ENCODE results near the gene SPATA6L. TPM values are rescaled to one million over a fixed set of nuclear protein-coding genes. Genes with fewer than 3 reads are reported as not detected.

The SPATA6L gene
- total RNA-seq, 4 donors from 2014 or later, result 0.91 to 3.0 (median 1.8) TPM

DNA sequence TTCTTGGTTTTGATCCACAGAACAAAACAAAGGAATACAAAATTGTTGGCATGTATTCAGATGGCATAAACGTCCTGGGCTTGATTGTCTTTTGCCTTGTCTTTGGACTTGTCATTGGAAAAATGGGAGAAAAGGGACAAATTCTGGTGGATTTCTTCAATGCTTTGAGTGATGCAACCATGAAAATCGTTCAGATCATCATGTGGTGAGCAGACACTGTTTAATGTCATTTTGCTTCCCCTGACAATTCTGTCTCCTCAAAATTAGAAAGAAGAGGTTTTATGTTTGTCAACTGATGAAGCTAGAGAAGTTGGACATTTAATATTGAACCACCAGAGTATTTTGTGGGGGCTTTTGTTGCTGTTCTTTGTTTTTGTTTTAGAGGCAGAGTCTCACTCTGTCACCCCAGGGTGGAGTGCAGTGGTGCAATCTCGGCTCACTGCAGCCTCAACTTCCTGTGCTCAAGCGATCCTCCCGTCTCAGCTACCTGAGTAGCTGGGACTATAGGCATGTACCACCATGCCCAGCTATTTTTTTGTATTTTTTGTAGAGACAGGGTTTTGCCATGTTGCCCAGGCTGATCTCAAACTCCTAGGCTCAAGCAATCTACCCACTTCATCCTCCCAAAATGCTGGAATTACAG lies 94.0 kb downstream of the SPATA6L start:
- Histone ChIP-seq H3K4me3 (no peak overlapping the region), H3K9me3 (no peaks in the 10 kb centered on the region), H3K27me3 (no peaks in the 10 kb centered on the region), H3K4me1 (no peaks in the 10 kb centered on the region), H3K36me3 (peaks cover 0 to 13% (median 0%) of the 10 kb centered on the region in 3 donors), H3K27ac (no peak overlapping the region)
- 52 to 59% methylated on average over 5 of the region's 5 CpGs for WGBS, 2 donors
- TF ChIP-seq, protein P1, sequence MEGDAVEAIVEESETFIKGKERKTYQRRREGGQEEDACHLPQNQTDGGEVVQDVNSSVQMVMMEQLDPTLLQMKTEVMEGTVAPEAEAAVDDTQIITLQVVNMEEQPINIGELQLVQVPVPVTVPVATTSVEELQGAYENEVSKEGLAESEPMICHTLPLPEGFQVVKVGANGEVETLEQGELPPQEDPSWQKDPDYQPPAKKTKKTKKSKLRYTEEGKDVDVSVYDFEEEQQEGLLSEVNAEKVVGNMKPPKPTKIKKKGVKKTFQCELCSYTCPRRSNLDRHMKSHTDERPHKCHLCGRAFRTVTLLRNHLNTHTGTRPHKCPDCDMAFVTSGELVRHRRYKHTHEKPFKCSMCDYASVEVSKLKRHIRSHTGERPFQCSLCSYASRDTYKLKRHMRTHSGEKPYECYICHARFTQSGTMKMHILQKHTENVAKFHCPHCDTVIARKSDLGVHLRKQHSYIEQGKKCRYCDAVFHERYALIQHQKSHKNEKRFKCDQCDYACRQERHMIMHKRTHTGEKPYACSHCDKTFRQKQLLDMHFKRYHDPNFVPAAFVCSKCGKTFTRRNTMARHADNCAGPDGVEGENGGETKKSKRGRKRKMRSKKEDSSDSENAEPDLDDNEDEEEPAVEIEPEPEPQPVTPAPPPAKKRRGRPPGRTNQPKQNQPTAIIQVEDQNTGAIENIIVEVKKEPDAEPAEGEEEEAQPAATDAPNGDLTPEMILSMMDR (IDR thresholded peaks at IDR 0.05), result no peak
- TF ChIP-seq POLR2A (IDR thresholded peaks at IDR 0.05), result no peak
- intact Hi-C loops (cut with DNase I), result no loop called here
- DNase-seq, result no peak

DNA sequence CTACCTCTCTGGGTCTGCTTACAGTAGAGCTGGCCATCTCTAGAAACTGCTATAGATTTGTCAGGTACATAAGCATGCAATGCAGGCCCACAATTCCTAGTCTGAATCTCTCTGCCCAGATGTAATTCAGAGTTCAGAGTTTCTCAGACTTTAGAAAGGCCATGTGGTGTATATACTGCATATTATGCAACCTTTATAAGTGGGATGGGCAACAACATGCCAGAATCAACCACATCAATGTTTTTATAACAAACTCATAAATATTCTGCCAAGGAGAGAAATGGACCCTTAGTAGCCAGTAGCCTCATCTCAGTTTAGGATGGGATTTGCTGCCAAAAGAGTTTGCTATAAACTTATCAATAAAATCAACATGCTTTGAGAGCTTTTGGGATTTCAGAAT lies 97.2 kb downstream of the SPATA6L start:
- H3K4me1 ChIP-seq, result no peaks in the 10 kb centered on the region
- TF ChIP-seq POLR2A (IDR thresholded peaks at IDR 0.05), result no peak
- TF ChIP-seq, protein P1 (IDR thresholded peaks at IDR 0.05), result no peak
- no peaks in the 10 kb centered on the region for H3K36me3 ChIP-seq
- no peaks in the 10 kb centered on the region for H3K27me3 ChIP-seq
- H3K27ac ChIP-seq, result no peak overlapping the region
- H3K4me3 ChIP-seq, result no peak overlapping the region
- no peaks in the 10 kb centered on the region for H3K9me3 ChIP-seq
- intact Hi-C loops (cut with DNase I), result no loop called here
- no peak for DNase-seq

DNA sequence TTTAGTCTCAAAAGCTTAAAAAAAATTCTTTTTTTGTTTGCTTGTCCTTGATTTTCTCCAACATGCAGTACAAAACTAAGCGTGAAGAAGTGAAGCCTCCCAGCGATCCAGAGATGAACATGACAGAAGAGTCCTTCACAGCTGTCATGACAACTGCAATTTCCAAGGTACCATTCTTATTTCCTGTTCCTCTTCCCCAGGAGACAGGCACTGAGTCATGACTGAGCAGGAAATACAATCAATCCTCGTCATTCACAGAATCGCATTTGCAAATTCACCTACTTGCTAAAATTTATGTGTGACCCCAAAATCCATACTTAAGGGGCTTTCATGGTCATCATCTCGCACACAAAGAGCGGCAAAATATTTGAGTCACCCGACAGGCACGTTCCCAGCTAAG lies 98.7 kb downstream of the SPATA6L start:
- Histone ChIP-seq H3K9me3 (no peaks in the 10 kb centered on the region), H3K36me3 (no peaks in the 10 kb centered on the region), H3K27me3 (no peaks in the 10 kb centered on the region), H3K4me1 (no peaks in the 10 kb centered on the region), H3K4me3 (no peak overlapping the region), H3K27ac (no peak overlapping the region)
- TF ChIP-seq, protein P1 (IDR thresholded peaks at IDR 0.05), result no peak
- TF ChIP-seq POLR2A (IDR thresholded peaks at IDR 0.05), result no peak
- no peak for DNase-seq
- 72 to 78% methylated on average over 5 to 8 of the region's 8 CpGs for WGBS, 2 donors
- intact Hi-C loops (cut with DNase I), result no loop called here

DNA sequence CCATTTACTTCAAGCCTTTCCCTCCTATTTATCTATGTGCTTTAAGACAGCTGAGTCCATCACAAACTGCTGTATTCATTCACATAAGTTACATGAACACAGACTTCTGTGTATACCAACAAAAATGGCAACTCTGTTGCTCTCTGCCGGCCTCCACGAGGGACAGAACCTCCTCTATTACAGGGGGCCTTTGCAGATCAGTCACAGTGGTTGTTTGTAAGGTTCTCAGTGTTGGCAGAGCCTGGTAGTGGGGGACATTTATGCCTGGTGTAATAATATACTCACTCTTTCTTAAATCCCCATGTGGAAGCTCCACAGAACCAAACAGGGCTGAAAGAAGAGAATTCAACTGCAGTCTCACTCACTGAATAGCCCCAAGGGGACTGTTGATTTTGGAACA lies 99.5 kb downstream of the SPATA6L start:
- no peak for TF ChIP-seq POLR2A (IDR thresholded peaks at IDR 0.05)
- TF ChIP-seq, protein P1 (IDR thresholded peaks at IDR 0.05), result no peak
- H3K9me3 ChIP-seq, result no peaks in the 10 kb centered on the region
- WGBS, 2 donors, result 90% methylated on average over 2 of the region's 2 CpGs
- no peaks in the 10 kb centered on the region for H3K4me1 ChIP-seq
- no peaks in the 10 kb centered on the region for H3K27me3 ChIP-seq
- no peak overlapping the region for H3K4me3 ChIP-seq
- DNase-seq, result no peak
- no peak overlapping the region for H3K27ac ChIP-seq
- intact Hi-C loops (cut with DNase I), result no loop called here
- H3K36me3 ChIP-seq, result no peaks in the 10 kb centered on the region

DNA sequence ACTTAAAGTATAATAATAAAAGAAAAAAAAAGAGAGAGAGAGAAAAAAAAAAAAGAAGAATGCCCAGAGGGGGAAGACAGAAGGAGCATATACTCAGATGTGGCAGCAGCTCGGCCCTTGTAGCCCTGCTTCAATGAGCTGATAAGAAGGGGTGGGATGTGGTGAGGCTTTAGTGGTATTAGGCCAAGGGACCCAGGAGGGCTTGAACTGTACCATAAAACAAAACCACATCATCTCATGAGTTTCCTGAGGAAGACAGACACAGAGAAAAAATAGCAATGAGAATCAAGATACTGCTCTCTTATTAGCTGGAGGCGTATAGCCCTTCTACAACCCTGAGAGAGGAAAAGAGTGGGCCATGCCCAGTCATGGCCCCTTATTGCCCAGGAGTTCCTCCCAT lies 103.2 kb downstream of the SPATA6L start:
- no peaks in the 10 kb centered on the region for H3K9me3 ChIP-seq
- H3K27ac ChIP-seq, result no peak overlapping the region
- no peak for DNase-seq
- 68% methylated on average over 2 of the region's 2 CpGs for WGBS, 2 donors
- H3K27me3 ChIP-seq, result no peaks in the 10 kb centered on the region
- intact Hi-C loops (cut with DNase I), result no loop called here
- no peaks in the 10 kb centered on the region for H3K4me1 ChIP-seq
- no peaks in the 10 kb centered on the region for H3K36me3 ChIP-seq
- TF ChIP-seq POLR2A (IDR thresholded peaks at IDR 0.05), result no peak
- TF ChIP-seq, protein P1 (IDR thresholded peaks at IDR 0.05), result no peak
- no peak overlapping the region for H3K4me3 ChIP-seq

All from esophagus squamous epithelium (tissue), 5 donors.